ENCODE measurements around the gene MTMR4. TPM values are rescaled to one million over a fixed set of nuclear protein-coding genes. Genes with fewer than 3 reads are reported as not detected.

The MTMR4 gene
- total RNA-seq, 1 donor from 2014 or later = 23.0 TPM

Other genes with a start within 250 kb of the MTMR4 start
- gene MPO, start 233.7 kb downstream of the MTMR4 start, total RNA-seq = 14.1 TPM
- 1.0 TPM for gene TSPOAP1, start 185.8 kb downstream of the MTMR4 start, total RNA-seq
- 62.6 TPM for gene SUPT4H1, start 162.4 kb downstream of the MTMR4 start, total RNA-seq
- not detected for gene RNF43, start 97.1 kb downstream of the MTMR4 start, total RNA-seq
- gene HSF5, start 26.2 kb downstream of the MTMR4 start, total RNA-seq = under 0.01 TPM
- gene TEX14, start 177.4 kb upstream of the MTMR4 start, total RNA-seq = under 0.01 TPM
- 26.6 TPM for gene RAD51C, start 178.0 kb upstream of the MTMR4 start, total RNA-seq
- gene PPM1E, start 241.2 kb upstream of the MTMR4 start, total RNA-seq = 1.0 TPM